ENCODE data around the gene TSHZ2.

DNA sequence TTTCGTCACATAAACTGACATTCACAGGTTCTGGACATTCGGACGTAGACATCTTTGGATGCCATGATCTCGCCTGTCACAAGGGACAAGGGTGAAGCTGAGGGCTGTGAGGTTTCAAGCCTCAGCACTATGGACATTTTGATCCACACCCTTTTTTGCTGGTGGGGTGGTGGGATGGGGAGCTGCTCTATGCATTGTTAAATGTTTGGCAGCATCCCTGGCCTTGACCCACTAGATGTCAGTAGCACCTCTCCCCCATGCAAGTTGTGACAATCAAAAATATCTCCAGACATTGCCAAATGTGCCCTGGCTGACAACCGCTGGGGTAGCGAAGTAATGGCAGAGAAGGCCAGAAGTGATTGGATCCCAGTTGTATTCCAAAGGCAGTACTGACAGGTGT lies 229.4 kb downstream of the TSHZ2 start:
- TF ChIP-seq POLR2AphosphoS5 (IDR thresholded peaks at IDR 0.05) (no peak), EZH2 (IDR thresholded peaks at IDR 0.05; ENCODE audit: borderline replicate concordance, insufficient read depth, low read length, poor library complexity, severe bottlenecking) (no peak), EP300 (conservative IDR thresholded peaks at IDR 0.05; ENCODE audit: poor library complexity, severe bottlenecking) (no peak), TAF1 (IDR thresholded peaks at IDR 0.05; ENCODE audit: low read depth) (no peak), SMC3 (conservative IDR thresholded peaks at IDR 0.05; ENCODE audit: poor library complexity) (no peak)
- TF ChIP-seq, protein P1, sequence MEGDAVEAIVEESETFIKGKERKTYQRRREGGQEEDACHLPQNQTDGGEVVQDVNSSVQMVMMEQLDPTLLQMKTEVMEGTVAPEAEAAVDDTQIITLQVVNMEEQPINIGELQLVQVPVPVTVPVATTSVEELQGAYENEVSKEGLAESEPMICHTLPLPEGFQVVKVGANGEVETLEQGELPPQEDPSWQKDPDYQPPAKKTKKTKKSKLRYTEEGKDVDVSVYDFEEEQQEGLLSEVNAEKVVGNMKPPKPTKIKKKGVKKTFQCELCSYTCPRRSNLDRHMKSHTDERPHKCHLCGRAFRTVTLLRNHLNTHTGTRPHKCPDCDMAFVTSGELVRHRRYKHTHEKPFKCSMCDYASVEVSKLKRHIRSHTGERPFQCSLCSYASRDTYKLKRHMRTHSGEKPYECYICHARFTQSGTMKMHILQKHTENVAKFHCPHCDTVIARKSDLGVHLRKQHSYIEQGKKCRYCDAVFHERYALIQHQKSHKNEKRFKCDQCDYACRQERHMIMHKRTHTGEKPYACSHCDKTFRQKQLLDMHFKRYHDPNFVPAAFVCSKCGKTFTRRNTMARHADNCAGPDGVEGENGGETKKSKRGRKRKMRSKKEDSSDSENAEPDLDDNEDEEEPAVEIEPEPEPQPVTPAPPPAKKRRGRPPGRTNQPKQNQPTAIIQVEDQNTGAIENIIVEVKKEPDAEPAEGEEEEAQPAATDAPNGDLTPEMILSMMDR (IDR thresholded peaks at IDR 0.05; ENCODE audit: poor library complexity, severe bottlenecking): no peak
- TF ChIP-seq, protein P2, sequence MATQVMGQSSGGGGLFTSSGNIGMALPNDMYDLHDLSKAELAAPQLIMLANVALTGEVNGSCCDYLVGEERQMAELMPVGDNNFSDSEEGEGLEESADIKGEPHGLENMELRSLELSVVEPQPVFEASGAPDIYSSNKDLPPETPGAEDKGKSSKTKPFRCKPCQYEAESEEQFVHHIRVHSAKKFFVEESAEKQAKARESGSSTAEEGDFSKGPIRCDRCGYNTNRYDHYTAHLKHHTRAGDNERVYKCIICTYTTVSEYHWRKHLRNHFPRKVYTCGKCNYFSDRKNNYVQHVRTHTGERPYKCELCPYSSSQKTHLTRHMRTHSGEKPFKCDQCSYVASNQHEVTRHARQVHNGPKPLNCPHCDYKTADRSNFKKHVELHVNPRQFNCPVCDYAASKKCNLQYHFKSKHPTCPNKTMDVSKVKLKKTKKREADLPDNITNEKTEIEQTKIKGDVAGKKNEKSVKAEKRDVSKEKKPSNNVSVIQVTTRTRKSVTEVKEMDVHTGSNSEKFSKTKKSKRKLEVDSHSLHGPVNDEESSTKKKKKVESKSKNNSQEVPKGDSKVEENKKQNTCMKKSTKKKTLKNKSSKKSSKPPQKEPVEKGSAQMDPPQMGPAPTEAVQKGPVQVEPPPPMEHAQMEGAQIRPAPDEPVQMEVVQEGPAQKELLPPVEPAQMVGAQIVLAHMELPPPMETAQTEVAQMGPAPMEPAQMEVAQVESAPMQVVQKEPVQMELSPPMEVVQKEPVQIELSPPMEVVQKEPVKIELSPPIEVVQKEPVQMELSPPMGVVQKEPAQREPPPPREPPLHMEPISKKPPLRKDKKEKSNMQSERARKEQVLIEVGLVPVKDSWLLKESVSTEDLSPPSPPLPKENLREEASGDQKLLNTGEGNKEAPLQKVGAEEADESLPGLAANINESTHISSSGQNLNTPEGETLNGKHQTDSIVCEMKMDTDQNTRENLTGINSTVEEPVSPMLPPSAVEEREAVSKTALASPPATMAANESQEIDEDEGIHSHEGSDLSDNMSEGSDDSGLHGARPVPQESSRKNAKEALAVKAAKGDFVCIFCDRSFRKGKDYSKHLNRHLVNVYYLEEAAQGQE (IDR thresholded peaks at IDR 0.05; ENCODE audit: borderline replicate concordance): no peak
